Neural cell (in vitro differentiated cells): ENCODE data around the gene GPBAR1.

Source experiments
- CTCF ChIP-seq: fragments of 450-650 bp; IDR thresholded peaks from 2 replicates; pipeline ENCODE4 v1.5.1; 2014; ENCODE audit warnings: antibody characterized with exemption, mild to moderate bottlenecking, moderate library complexity; ENCODE audit not compliant: poor library complexity, severe bottlenecking
- MXI1 ChIP-seq: fragments of 450-650 bp; conservative IDR thresholded peaks from 2 replicates; pipeline ENCODE4 v1.6.1; 2014; ENCODE audit warnings: antibody characterized with exemption, mild to moderate bottlenecking; ENCODE audit not compliant: poor library complexity, severe bottlenecking

GRCh38 chr2:218224186-218224585, 36.6 kb upstream of the GPBAR1 start:
- TF ChIP-seq MXI1 (no peak), CTCF (no peak)
